22Rv1 (cell line): ENCODE data around the gene SLC29A3.

Experiments used
- ZFX ChIP-seq: fragments of 450-650 bp; IDR thresholded peaks from 2 replicates; pipeline ENCODE4 v1.6.1; 2017; ENCODE audit warnings: antibody characterized with exemption, borderline replicate concordance
- TF ChIP-seq, protein P1 (sequence below): fragments of 450-650 bp; IDR thresholded peaks from 2 replicates; pipeline ENCODE4 v1.5.1; 2017; ENCODE audit warnings: mild to moderate bottlenecking

- TF ChIP-seq, protein P1, sequence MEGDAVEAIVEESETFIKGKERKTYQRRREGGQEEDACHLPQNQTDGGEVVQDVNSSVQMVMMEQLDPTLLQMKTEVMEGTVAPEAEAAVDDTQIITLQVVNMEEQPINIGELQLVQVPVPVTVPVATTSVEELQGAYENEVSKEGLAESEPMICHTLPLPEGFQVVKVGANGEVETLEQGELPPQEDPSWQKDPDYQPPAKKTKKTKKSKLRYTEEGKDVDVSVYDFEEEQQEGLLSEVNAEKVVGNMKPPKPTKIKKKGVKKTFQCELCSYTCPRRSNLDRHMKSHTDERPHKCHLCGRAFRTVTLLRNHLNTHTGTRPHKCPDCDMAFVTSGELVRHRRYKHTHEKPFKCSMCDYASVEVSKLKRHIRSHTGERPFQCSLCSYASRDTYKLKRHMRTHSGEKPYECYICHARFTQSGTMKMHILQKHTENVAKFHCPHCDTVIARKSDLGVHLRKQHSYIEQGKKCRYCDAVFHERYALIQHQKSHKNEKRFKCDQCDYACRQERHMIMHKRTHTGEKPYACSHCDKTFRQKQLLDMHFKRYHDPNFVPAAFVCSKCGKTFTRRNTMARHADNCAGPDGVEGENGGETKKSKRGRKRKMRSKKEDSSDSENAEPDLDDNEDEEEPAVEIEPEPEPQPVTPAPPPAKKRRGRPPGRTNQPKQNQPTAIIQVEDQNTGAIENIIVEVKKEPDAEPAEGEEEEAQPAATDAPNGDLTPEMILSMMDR, result no peak
- no peak for TF ChIP-seq ZFX
Observed at GRCh38 chr10:71344154-71344925, 25.3 kb downstream of the SLC29A3 start.
